Aorta (tissue), 5 donors: ENCODE results near the gene MCTP1. TPM values are rescaled to one million over a fixed set of nuclear protein-coding genes. Genes with fewer than 3 reads are reported as not detected.

Experiments
- ATAC-seq: fragments of 200-7000 bp; cut with Tn5 transposase; one replicate; pipeline ENCODE4 v1.9.1; 2022; ENCODE audit warnings: moderate library complexity; ENCODE audit not compliant: low FRiP score
- DNase-seq, 2 donors: peaks; one replicate each; pipeline ENCODE4 v3.0.0-alpha.2; 2020
- H3K27ac ChIP-seq, 2 donors: one replicate each; pipeline ENCODE4 v1.5.1; 2013; ENCODE audit warnings: low read length in 2 of 2, mild to moderate bottlenecking in 2 of 2, moderate library complexity in 2 of 2, control low read depth in 1 of 2, inconsistent platforms in 1 of 2, low read depth in 1 of 2
- H3K27me3 ChIP-seq, 2 donors: one replicate each; pipeline ENCODE4 v1.6.1; 2013; ENCODE audit warnings: control low read depth in 1 of 2, low read length in 1 of 2, mild to moderate bottlenecking in 1 of 2, moderate library complexity in 1 of 2; ENCODE audit not compliant: insufficient read depth in 2 of 2, control insufficient read depth in 1 of 2
- H3K36me3 ChIP-seq, 2 donors: one replicate each; pipeline ENCODE4 v1.6.1; 2013; ENCODE audit warnings: control low read depth in 1 of 2, low read length in 1 of 2, mild to moderate bottlenecking in 1 of 2; ENCODE audit not compliant: insufficient read depth in 2 of 2, control insufficient read depth in 1 of 2
- H3K4me1 ChIP-seq, 2 donors: one replicate each; pipeline ENCODE4 v1.6.1; 2013; ENCODE audit warnings: low read length in 2 of 2, control low read depth in 1 of 2, mild to moderate bottlenecking in 1 of 2, moderate library complexity in 1 of 2; ENCODE audit not compliant: insufficient read depth in 2 of 2, control insufficient read depth in 1 of 2
- H3K4me3 ChIP-seq, 2 donors: one replicate each; pipeline ENCODE4 v1.5.1; 2013; ENCODE audit warnings: low read length in 2 of 2, control low read depth in 1 of 2, mild to moderate bottlenecking in 1 of 2
- H3K9me3 ChIP-seq: one replicate; pipeline ENCODE4 v1.6.1; 2013; ENCODE audit warnings: mild to moderate bottlenecking, low read length; ENCODE audit not compliant: control insufficient read depth
- WGBS, 2 donors: extraction: QIAGEN DNeasy Blood & Tissue Kit; methylation state at CpG; one replicate each; pipeline ENCODE4 v1.1.7; 2013; 5-methylcytosine and 5-hydroxymethylcytosine counted together
- intact Hi-C, 2 donors: fragments of 100-400 bp; cut with DNase I; formaldehyde crosslinking; loops; one replicate each; pipeline versions ENCODE4 v1.14.2 to v1.15.0; 2022
- polyA plus RNA-seq, 2 donors: library from polyadenylated mRNA; stranded (reverse); fragments of 200-250 nt; gene quantifications; one replicate each; pipeline ENCODE4 v1.2.3, GENCODE V29; 2013
- total RNA-seq, 2 donors: library from RNA; stranded (reverse); fragmentation: NEBNext Ultra II Directional; extraction: Animal tissue kit (Norgen Biotek cat#: 25700); gene quantifications; one replicate each; pipeline ENCODE4 v1.2.1, GENCODE V29; 2021
- donor health status: healthy with polysubstance abuse.
- donor health status: Bipolar disorder and iron deficiency.
- donor health status: DM: no; HTN: no; CAD: no.
- donor health status: DM: no; HTN: no; CAD: no.
- donor health status: DM: yes; HTN: yes; CAD: no.

The MCTP1 gene
- total and polyA plus RNA-seq, 4 donors, result 0.43 to 103 (median 17.2) TPM

DNA sequence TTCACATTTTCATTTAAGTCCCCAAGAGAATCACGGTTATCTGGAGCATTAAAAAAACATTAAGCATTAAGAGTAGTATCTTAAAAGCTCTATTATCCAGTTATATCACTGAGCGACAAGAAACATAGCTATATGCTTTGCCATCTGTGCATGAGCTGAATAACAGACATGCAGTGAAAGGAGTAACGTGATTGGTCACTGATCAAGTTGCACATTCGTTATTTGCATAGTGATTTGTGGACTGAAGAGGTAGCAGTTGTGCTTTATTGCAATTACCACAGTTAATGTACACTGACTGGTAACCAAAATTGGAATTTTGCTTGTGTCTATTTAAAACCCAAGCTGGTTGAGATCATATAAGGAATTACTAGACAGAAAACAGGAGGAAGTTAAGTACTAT, 107.4 kb downstream of the MCTP1 start:
- Histone ChIP-seq H3K4me3 (no peak overlapping the region), H3K27me3 (no peaks in the 10 kb centered on the region), H3K4me1 (no peaks in the 10 kb centered on the region), H3K27ac (no peak overlapping the region), H3K9me3 (peaks cover 2% of the 10 kb centered on the region), H3K36me3 (no peaks in the 10 kb centered on the region)
- intact Hi-C loops, result no loop called here
- DNase-seq, result no peak
- no peak for ATAC-seq
- WGBS, 2 donors, result 78 to 85% methylated on average over 4 of the region's 4 CpGs

DNA sequence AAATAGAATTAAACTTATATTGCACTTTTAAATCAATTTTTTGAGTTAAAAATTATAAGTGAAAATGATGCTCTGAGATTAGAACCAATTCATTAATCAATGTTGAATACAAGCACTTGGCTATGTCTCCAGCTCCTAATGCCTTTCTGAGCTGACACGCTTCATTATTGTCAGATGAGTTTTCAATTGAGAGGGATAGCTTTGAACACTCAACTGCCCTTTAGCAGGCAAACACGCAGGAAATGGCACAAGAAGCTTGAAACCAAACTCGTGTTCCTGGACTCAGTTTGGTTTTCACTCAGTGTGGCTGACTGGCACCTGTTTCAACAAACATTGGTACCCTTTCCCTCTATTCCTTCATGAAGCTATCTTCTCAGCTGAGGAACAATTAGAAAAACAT, 109.8 kb downstream of the MCTP1 start:
- 47 to 49% methylated on average over 3 of the region's 3 CpGs for WGBS, 2 donors
- Histone ChIP-seq H3K27ac (no peak overlapping the region), H3K27me3 (no peaks in the 10 kb centered on the region), H3K36me3 (no peaks in the 10 kb centered on the region), H3K4me3 (no peak overlapping the region), H3K4me1 (no peaks in the 10 kb centered on the region), H3K9me3 (peaks cover under 1% of the 10 kb centered on the region)
- intact Hi-C loops, result no loop called here
- no peak for ATAC-seq
- DNase-seq, result no peak

DNA sequence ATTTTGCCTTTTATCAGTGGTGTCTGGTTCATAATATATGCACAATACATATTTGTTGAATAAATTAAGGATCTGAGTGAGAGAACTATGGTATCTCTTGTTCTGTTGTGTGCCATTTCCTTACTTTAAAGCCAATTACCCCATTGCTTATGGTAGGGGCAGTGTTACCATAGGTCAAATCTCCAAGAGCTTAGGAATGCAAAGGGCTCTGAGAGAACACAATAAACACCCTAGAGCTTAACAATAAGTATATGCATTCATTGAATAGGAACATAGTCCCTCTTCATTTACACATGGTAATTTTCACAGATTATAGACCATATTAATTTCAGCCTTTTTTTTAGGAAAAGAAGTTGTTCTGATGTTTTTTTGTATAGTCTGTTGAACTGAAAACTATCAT, 112.2 kb downstream of the MCTP1 start:
- ATAC-seq (no peak), DNase-seq (no peak)
- Histone ChIP-seq H3K9me3 (no peaks in the 10 kb centered on the region), H3K4me1 (no peaks in the 10 kb centered on the region), H3K36me3 (no peaks in the 10 kb centered on the region), H3K27ac (no peak overlapping the region), H3K4me3 (no peak overlapping the region), H3K27me3 (no peaks in the 10 kb centered on the region)
- intact Hi-C loops, result no loop called here

DNA sequence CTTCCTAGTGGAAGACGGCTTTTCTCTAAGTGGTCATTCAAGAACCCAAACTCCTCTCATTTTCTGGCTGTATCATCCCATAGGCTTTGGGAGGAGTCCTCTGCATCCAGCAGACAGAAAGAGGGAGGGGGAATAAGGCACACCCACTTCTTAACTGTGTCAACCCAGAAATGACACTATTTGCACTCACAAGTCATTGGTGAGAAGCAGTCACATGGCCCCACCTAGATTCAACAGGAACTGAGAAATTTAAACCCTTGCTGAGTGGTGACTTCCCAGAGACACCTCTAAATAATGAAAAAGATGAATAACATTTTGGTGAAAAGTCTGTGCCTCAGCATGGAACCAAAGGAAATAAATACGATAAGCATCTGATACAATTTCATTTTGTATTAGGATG, 120.0 kb downstream of the MCTP1 start:
- Histone ChIP-seq H3K27me3 (no peaks in the 10 kb centered on the region), H3K4me3 (no peak overlapping the region), H3K27ac (no peak overlapping the region), H3K36me3 (no peaks in the 10 kb centered on the region), H3K4me1 (no peaks in the 10 kb centered on the region), H3K9me3 (no peaks in the 10 kb centered on the region)
- ATAC-seq, result no peak
- intact Hi-C loops, result no loop called here
- 92 to 96% methylated on average over 2 of the region's 2 CpGs for WGBS, 2 donors
- no peak for DNase-seq

- no peaks in the 10 kb centered on the region for H3K9me3 ChIP-seq
- ATAC-seq (no peak), DNase-seq (no peak)
- intact Hi-C loops, result no loop called here
- H3K4me1 ChIP-seq, result no peaks in the 10 kb centered on the region
- no peaks in the 10 kb centered on the region for H3K36me3 ChIP-seq
- no peak overlapping the region for H3K4me3 ChIP-seq
- no peaks in the 10 kb centered on the region for H3K27me3 ChIP-seq
- H3K27ac ChIP-seq, result no peak overlapping the region
Observed at GRCh38 chr5:95163079-95163478, 121.8 kb downstream of the MCTP1 start.

DNA sequence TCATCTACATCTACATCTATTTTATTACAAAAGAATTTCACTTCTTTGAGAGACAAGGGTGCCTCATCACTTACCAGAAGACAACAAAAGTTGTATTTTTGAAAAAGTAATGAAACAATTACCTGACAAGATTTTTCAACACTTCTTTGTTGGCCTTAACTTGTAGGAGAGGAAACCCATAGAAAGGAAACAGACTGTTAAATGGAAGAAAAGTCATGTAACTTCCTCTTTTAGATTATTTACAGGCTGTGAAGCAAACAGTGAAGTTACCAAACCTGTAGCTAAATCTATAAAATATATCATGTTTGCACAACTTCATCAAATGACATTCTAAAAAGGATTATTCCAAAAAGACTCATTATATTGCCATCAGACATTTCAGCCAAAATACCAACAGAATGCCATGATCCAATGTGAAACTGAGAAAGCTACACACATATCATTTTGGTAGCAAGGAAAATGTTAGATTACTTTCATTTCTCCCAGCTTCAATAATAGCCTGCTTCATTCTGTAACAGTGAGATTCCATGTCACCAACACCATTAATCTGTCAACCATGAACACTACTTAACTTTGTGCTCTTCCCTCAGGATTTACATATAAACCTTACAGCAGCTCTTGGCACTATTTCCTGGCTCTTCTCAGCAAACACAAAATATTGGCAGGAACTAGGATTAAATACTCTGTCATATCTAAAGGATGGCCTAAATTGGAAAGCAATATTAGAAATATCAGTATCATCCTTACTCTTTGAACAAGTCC, 122.5 kb downstream of the MCTP1 start:
- H3K9me3 ChIP-seq, result no peaks in the 10 kb centered on the region
- no peak overlapping the region for H3K27ac ChIP-seq
- ATAC-seq (no peak), DNase-seq (no peak)
- no peak overlapping the region for H3K4me3 ChIP-seq
- no peaks in the 10 kb centered on the region for H3K36me3 ChIP-seq
- H3K27me3 ChIP-seq, result no peaks in the 10 kb centered on the region
- intact Hi-C loops, result no loop called here
- H3K4me1 ChIP-seq, result no peaks in the 10 kb centered on the region

DNA sequence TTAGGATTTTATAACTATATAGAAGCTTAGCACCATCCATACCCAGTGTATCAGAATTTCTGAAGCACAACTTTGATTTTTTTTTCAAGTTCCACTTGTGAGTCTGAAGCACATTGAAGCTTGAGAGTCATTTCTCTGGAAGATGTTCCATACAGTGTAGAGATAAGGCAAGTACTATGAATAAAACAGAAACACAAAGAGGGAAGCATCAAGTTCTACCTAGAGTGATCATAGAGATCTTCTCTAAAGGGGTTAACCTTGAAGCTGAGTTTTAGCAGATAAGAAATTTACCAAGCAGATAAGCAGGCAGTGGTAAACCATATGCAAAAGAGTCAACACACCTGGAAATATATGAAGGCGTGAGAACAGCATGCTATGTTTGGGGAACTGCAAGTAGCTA, 125.3 kb downstream of the MCTP1 start:
- 89% methylated on average over 1 of the region's 1 CpG for WGBS, 2 donors
- no peak for ATAC-seq
- H3K4me1 ChIP-seq, result no peaks in the 10 kb centered on the region

DNA sequence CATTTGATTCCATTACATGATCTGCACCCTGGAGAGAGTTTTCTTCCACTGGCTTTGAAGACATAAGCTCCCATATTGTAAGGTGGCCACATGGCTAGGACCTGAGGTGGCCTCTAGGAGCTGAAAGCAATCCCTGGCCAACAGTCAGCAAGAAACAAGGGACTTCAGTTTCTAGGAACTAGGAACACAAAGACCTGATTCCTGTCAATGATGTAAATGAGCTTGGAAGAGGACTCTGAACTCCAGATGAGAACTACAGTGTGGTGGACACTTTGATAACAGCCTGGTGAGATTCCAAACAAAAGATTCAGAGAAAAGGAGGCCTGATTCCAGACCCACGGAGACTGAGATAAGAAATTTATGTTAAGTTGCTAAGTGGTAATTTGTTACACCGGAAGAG, 129.0 kb downstream of the MCTP1 start:
- DNase-seq (no peak), ATAC-seq (no peak)
- H3K27me3 ChIP-seq, result no peaks in the 10 kb centered on the region
- no peaks in the 10 kb centered on the region for H3K9me3 ChIP-seq
- H3K36me3 ChIP-seq, result no peaks in the 10 kb centered on the region
- whole genome bisulfite sequencing, 2 donors, result 50% methylated on average over 2 of the region's 2 CpGs
- intact Hi-C loops, result no loop called here
- no peaks in the 10 kb centered on the region for H3K4me1 ChIP-seq
- H3K27ac ChIP-seq, result no peak overlapping the region
- no peak overlapping the region for H3K4me3 ChIP-seq

More for the DNA sequence above, 125.3 kb downstream of the MCTP1 start:
- no peak for DNase-seq
- Histone ChIP-seq H3K36me3 (no peaks in the 10 kb centered on the region), H3K27me3 (no peaks in the 10 kb centered on the region), H3K9me3 (no peaks in the 10 kb centered on the region), H3K4me3 (no peak overlapping the region), H3K27ac (no peak overlapping the region)
- intact Hi-C loops, result no loop called here

DNA sequence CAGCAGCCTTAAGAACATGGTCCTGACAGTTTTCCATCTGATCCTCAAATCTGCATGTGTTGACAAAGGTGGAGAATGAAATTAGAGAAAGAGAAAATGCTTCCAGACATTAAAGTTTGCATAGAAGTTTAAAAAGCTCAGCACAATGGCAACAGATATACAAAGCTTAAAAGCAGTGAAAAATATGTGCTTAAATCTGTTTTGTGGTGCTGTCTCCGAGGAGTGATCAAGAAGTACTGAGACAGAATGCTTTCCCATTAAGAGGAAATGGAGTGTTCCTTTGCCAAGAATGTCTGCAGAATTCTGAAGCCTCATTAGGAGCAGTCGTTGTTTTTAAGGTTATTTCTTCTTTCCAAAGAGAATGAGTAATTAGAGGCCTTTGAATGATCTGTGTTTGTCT, 131.4 kb downstream of the MCTP1 start:
- no peak overlapping the region for H3K27ac ChIP-seq
- intact Hi-C loops, result no loop called here
- 10 to 18% methylated on average over 2 of the region's 2 CpGs for WGBS, 2 donors
- DNase-seq, result no peak
- no peak overlapping the region for H3K4me3 ChIP-seq
- H3K27me3 ChIP-seq, result no peaks in the 10 kb centered on the region
- no peaks in the 10 kb centered on the region for H3K4me1 ChIP-seq
- ATAC-seq, result no peak
- no peaks in the 10 kb centered on the region for H3K9me3 ChIP-seq
- no peaks in the 10 kb centered on the region for H3K36me3 ChIP-seq
